K562 (cell line): ENCODE results near the gene MTA1. TPM values are rescaled to one million over a fixed set of nuclear protein-coding genes. Genes with fewer than 3 reads are reported as not detected.
A peak's percentile ranks its signal among the peaks of the same experiment; 100 is the strongest.

Experiments used
- BHLHE40 ChIP-seq: IDR thresholded peaks from 2 replicates; pipeline ENCODE4 v1.6.1; 2011; ENCODE audit warnings: low read length, improper control_type of control experiment
- ELF1 ChIP-seq: fragments of 200-800 bp; sonication (Bioruptor generic); IDR thresholded peaks from 2 replicates; pipeline ENCODE4 v1.6.1; 2016; ENCODE audit warnings: missing genetic modification characterization, missing compliant biosample characterization
- ELK1 ChIP-seq: sonication (generic); formaldehyde crosslinking; IDR thresholded peaks from 2 replicates; pipeline ENCODE4 v1.8.1; 2022; ENCODE audit warnings: missing genetic modification reagents
- EP300 ChIP-seq: IDR thresholded peaks from 2 replicates; pipeline ENCODE4 v1.6.1; 2012; ENCODE audit warnings: low read length, improper control_type of control experiment
- ETS2 ChIP-seq: IDR thresholded peaks from 2 replicates; pipeline ENCODE4 v1.6.1; 2016; ENCODE audit warnings: borderline replicate concordance, missing genetic modification characterization, mild to moderate bottlenecking, moderate library complexity, missing compliant biosample characterization; ENCODE audit not compliant: poor library complexity, severe bottlenecking
- FOSL1 ChIP-seq: fragments of 200-800 bp; sonication (Bioruptor generic); conservative IDR thresholded peaks from 2 replicates; pipeline ENCODE4 v1.6.1; 2016; ENCODE audit warnings: missing genetic modification characterization, missing compliant biosample characterization
- MAX ChIP-seq: sonication (generic); formaldehyde crosslinking; IDR thresholded peaks from 2 replicates; pipeline ENCODE4 v1.9.0; 2022; ENCODE audit warnings: mild to moderate bottlenecking, missing genetic modification reagents
- NRF1 ChIP-seq, 2 experiments: fragments of 450-650 bp; IDR thresholded peaks in 1 of 2; conservative IDR thresholded peaks in 1 of 2; 2 replicates each; pipeline ENCODE4 v1.6.1; 2014; ENCODE audit warnings: mild to moderate bottlenecking in 2 of 2
- PHB2 ChIP-seq: fragments of 450-650 bp; IDR thresholded peaks from 2 replicates; pipeline ENCODE4 v1.6.1; 2017; ENCODE audit warnings: low read depth
- POU5F1 ChIP-seq: fragments of 150-350 bp; IDR thresholded peaks from 2 replicates; pipeline ENCODE4 v1.6.1; 2014; ENCODE audit warnings: borderline replicate concordance, low read length, low read depth, mild to moderate bottlenecking; ENCODE audit not compliant: partially characterized antibody
- RAD51 ChIP-seq: fragments of 450-650 bp; IDR thresholded peaks from 2 replicates; pipeline ENCODE4 v1.7.1; 2016; ENCODE audit warnings: low read depth, mild to moderate bottlenecking, borderline replicate concordance
- SP1 ChIP-seq: sonication (generic); formaldehyde crosslinking; IDR thresholded peaks from 2 replicates; pipeline ENCODE4 v1.8.1; 2022; ENCODE audit warnings: mild to moderate bottlenecking, missing genetic modification reagents
- STAT5B ChIP-seq: fragments of 250-450 bp; sonication (Bioruptor Pico); IDR thresholded peaks from 2 replicates; pipeline ENCODE4 v1.8.0; 2021; ENCODE audit warnings: mild to moderate bottlenecking, inconsistent platforms
- TFAP4 ChIP-seq: sonication (generic); formaldehyde crosslinking; IDR thresholded peaks from 2 replicates; pipeline ENCODE4 v1.8.0; 2022; ENCODE audit warnings: missing genetic modification reagents, mild to moderate bottlenecking, moderate library complexity, borderline replicate concordance
- VEZF1 ChIP-seq: fragments of 200-800 bp; sonication (Bioruptor generic); IDR thresholded peaks from 2 replicates; pipeline ENCODE4 v1.6.1; 2017; ENCODE audit warnings: missing genetic modification characterization, missing compliant biosample characterization
- ZBTB33 ChIP-seq: sonication (generic); formaldehyde crosslinking; IDR thresholded peaks from 2 replicates; pipeline ENCODE4 v1.8.1; 2023; ENCODE audit warnings: mild to moderate bottlenecking, missing genetic modification reagents
- ZBTB7A ChIP-seq: IDR thresholded peaks from 2 replicates; pipeline ENCODE4 v1.6.1; 2011; ENCODE audit warnings: low read depth, mild to moderate bottlenecking, low read length, moderate library complexity, borderline replicate concordance; ENCODE audit not compliant: control insufficient read depth
- ZNF121 ChIP-seq: sonication (generic); formaldehyde crosslinking; conservative IDR thresholded peaks from 2 replicates; pipeline ENCODE4 v1.8.0; 2022; ENCODE audit warnings: missing genetic modification reagents
- ZNF140 ChIP-seq: fragments of 250-450 bp; sonication (Bioruptor Pico); IDR thresholded peaks from 2 replicates; pipeline ENCODE4 v1.8.0; 2021; ENCODE audit warnings: moderate library complexity, mild to moderate bottlenecking, inconsistent platforms
- ZNF175 ChIP-seq: fragments of 200-800 bp; sonication (Bioruptor generic); IDR thresholded peaks from 2 replicates; pipeline ENCODE4 v1.6.1; 2016; ENCODE audit warnings: low read depth, mild to moderate bottlenecking, missing genetic modification characterization, missing compliant biosample characterization
- ZNF232 ChIP-seq: sonication (generic); formaldehyde crosslinking; IDR thresholded peaks from 2 replicates; pipeline ENCODE4 v1.8.0; 2022; ENCODE audit warnings: mild to moderate bottlenecking, missing genetic modification reagents
- ZNF311 ChIP-seq: fragments of 250-450 bp; sonication (Bioruptor Pico); IDR thresholded peaks from 2 replicates; pipeline ENCODE4 v1.4.0; 2020; ENCODE audit warnings: mild to moderate bottlenecking, moderate library complexity
- ZNF668 ChIP-seq: fragments of 250-450 bp; sonication (Bioruptor Pico); IDR thresholded peaks from 2 replicates; pipeline ENCODE4 v1.8.0; 2022; ENCODE audit warnings: mild to moderate bottlenecking, inconsistent platforms
- polyA plus RNA-seq, 8 experiments: library from polyadenylated mRNA; depleted of rRNA in 4 of 8; stranded (reverse) in 5 of 8; unstranded in 3 of 8; fragments of >200 nt; fragmentation: Nextera tagmentation in 2 of 8; fragmentation: Illumina TruSeq in 1 of 8; extraction: Ambion mirVana in 2 of 8; extraction: Trizol in 1 of 8; gene quantifications; 2 replicates each; pipeline versions ENCODE4 v1.2.1 to v1.2.3, GENCODE V29; 2011 to 2014; ENCODE audit warnings: inconsistent platforms in 1 of 8, missing spikeins in 1 of 8
- total RNA-seq, 7 experiments: library from RNA; depleted of rRNA in 6 of 7; stranded (reverse); fragments of >200 nt in 6 of 7; fragmentation: Illumina TruSeq in 2 of 7; extraction: Trizol in 2 of 7; gene quantifications; 2 replicates each; pipeline versions ENCODE4 v1.2.1 to v1.2.3, GENCODE V29; 2011 to 2021; ENCODE audit warnings: low replicate concordance in 1 of 7

Gene MTA1
- total and polyA plus RNA-seq, 9 of the 15 experiments (the other 6 are each of a cell fraction or from before 2014, with no cell fraction given) = 0.13 to 118 (median 32.3) TPM

GRCh38 chr14:105398726-105399465 lies 20.7 kb upstream of the MTA1 start (continued):
- TF ChIP-seq ZNF175 (CRISPR knock-in tag) (no peak), VEZF1 (CRISPR knock-in tag) (0 out of 2 replicates have a peak, but pooled peaks have one; percentile 18), EP300 (no peak), ELF1 (no peak), MAX (CRISPR knock-in tag) (peak; percentile 62), SP1 (CRISPR knock-in tag) (0 out of 2 replicates have a peak, but pooled peaks have one; percentile 38), FOSL1 (tag) (no peak), ZNF232 (CRISPR knock-in tag) (0 out of 2 replicates have a peak, but pooled peaks have one; percentile 23), ELK1 (CRISPR knock-in tag) (no peak), PHB2 (no peak), RAD51 (no peak), ZNF140 (CRISPR knock-in tag) (no peak), ZBTB7A (peak; percentile 23; the same call in 1 of the 2 replicates), ZNF121 (no peak), ZNF311 (CRISPR knock-in tag) (no peak), ZBTB33 (CRISPR knock-in tag) (no peak), NRF1 (conservative IDR thresholded peaks at IDR 0.05 in 1 of 2, IDR thresholded peaks at IDR 0.05 in 1 of 2) (no peak), ZNF668 (CRISPR knock-in tag) (no peak), POU5F1 (no peak), STAT5B (CRISPR knock-in tag) (no peak), BHLHE40 (no peak), TFAP4 (CRISPR knock-in tag) (peak; percentile 7; the same call in 1 of the 2 replicates), ETS2 (tag) (no peak)
